Stimulated activated naive CD4-positive, alpha-beta T cell treated with Interleukin-2 at 50 U/mL for 16 hours (primary cell): Measurements from ENCODE around the gene CRYGB.
"Not testable (repeated sequence)": the region's sequence is repeated elsewhere in the genome, so short reads cannot be mapped to it uniquely, and the experiment has no call there.

ENCODE experiments used
- DNase-seq: peaks from one replicate; lab custom pipeline; 2025; lab: John Stamatoyannopoulos, UW

CRYGB gene

GRCh38 chr2:208150094-208150493 lies 4.1 kb upstream of the CRYGB start:
- DNase-seq, result no peak

- DNase-seq, result no peak
These were observed 2.8 kb upstream of the CRYGB start for GRCh38 chr2:208148803-208149202.

GRCh38 chr2:208147759-208148158 lies 1.8 kb upstream of the CRYGB start:
- DNase-seq, result no peak

- DNase-seq, result no peak
These were observed 1.1 kb upstream of the CRYGB start for GRCh38 chr2:208147008-208147407.

GRCh38 chr2:208142925-208143799 lies 2.8 kb downstream of the CRYGB start:
- DNase-seq, result no peak

GRCh38 chr2:208142240-208142924 lies 3.6 kb downstream of the CRYGB start:
- DNase-seq, result no peak

GRCh38 chr2:208139447-208139846 lies 6.5 kb downstream of the CRYGB start:
- DNase-seq, result no peak

- not testable (repeated sequence) for DNase-seq
These were observed 7.6 kb downstream of the CRYGB start for GRCh38 chr2:208138334-208138733.

GRCh38 chr2:208136716-208137094 lies 9.3 kb downstream of the CRYGB start:
- DNase-seq, result no peak

GRCh38 chr2:208135794-208136715 lies 9.9 kb downstream of the CRYGB start:
- no peak for DNase-seq

- DNase-seq, result no peak
These were observed 10.9 kb downstream of the CRYGB start for GRCh38 chr2:208134928-208135586.

- DNase-seq, result no peak
These were observed 15.2 kb downstream of the CRYGB start for GRCh38 chr2:208130712-208131110.

- no peak for DNase-seq
These were observed 15.9 kb downstream of the CRYGB start, which contains the start of gene CRYGC for GRCh38 chr2:208129744-208130711. CRYGC (minus strand) TSS chr2:208129828; CDS start chr2:208129792, 36 bp downstream.

GRCh38 chr2:208128136-208128535 lies 17.8 kb downstream of the CRYGB start:
- DNase-seq, result no peak

- DNase-seq, result no peak
These were observed 18.9 kb downstream of the CRYGB start for GRCh38 chr2:208127090-208127489.

GRCh38 chr2:208125251-208125650 lies 20.7 kb downstream of the CRYGB start:
- DNase-seq, result no peak

- DNase-seq, result not testable (repeated sequence)
These were observed 21.8 kb downstream of the CRYGB start, which contains the start of gene CRYGD for GRCh38 chr2:208124013-208124715. CRYGD (minus strand) TSS chr2:208124524; CDS start chr2:208124473, 51 bp downstream.

- no peak for DNase-seq
These were observed 23.7 kb downstream of the CRYGB start for GRCh38 chr2:208122248-208122647.

- no peak for DNase-seq
These were observed 27.0 kb downstream of the CRYGB start for GRCh38 chr2:208118918-208119317.

GRCh38 chr2:208117390-208117789 lies 28.6 kb downstream of the CRYGB start:
- not testable (repeated sequence) for DNase-seq
